AG09319 (cell line): Measurements from ENCODE around the gene OTP.

Experiments used
- DNase-seq: peaks from one replicate; pipeline ENCODE4 v3.0.0-alpha.2; 2010; ENCODE audit warnings: low read depth; ENCODE audit errors: extremely low read depth
- TF ChIP-seq, protein P1 (sequence below): IDR thresholded peaks from 2 replicates; pipeline ENCODE4 v1.5.1; 2011; ENCODE audit warnings: low read depth, mild to moderate bottlenecking, inconsistent platforms, low read length, moderate library complexity

Gene OTP

DNA sequence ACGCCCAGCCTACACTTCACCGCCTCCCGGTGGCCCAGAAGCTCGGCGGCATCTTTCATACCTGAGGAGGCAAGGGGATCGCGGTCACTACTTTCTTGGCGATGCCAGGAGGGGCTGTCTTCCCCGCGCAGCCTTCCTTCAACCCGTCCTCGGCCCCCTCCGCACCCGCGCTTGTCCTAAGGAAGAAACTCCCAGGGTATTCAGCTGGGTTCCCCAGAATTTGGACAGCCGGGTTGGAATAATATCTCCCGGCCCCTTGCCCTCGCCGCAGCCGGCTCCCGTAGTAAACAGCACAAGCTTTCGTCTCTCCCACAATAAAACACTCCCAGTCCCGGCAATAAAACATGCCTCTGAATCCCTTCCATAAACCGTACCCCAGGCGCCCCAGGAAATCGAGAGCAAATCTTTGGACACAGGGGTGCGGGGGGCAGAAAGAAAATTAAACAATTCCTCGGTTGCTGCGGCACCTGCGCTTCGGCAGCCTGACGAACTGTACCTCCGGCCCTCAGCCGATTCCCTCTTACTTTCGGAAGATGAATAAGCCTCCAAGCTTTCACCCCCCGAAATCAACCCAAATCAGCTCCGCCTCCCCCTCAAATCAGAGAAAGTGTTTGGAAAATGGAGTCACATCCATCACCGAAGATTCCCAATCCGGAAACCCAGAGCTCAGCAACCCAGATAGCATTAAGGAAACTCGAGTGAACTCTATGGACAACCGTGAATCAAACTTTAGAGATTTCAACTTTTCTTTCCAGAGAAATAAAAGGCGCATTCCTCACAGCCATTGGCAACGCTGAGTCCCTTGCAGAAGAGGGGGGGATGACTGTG lies 1.1 kb downstream of the OTP start:
- TF ChIP-seq, protein P1, sequence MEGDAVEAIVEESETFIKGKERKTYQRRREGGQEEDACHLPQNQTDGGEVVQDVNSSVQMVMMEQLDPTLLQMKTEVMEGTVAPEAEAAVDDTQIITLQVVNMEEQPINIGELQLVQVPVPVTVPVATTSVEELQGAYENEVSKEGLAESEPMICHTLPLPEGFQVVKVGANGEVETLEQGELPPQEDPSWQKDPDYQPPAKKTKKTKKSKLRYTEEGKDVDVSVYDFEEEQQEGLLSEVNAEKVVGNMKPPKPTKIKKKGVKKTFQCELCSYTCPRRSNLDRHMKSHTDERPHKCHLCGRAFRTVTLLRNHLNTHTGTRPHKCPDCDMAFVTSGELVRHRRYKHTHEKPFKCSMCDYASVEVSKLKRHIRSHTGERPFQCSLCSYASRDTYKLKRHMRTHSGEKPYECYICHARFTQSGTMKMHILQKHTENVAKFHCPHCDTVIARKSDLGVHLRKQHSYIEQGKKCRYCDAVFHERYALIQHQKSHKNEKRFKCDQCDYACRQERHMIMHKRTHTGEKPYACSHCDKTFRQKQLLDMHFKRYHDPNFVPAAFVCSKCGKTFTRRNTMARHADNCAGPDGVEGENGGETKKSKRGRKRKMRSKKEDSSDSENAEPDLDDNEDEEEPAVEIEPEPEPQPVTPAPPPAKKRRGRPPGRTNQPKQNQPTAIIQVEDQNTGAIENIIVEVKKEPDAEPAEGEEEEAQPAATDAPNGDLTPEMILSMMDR: no peak
- no peak for DNase-seq

DNA sequence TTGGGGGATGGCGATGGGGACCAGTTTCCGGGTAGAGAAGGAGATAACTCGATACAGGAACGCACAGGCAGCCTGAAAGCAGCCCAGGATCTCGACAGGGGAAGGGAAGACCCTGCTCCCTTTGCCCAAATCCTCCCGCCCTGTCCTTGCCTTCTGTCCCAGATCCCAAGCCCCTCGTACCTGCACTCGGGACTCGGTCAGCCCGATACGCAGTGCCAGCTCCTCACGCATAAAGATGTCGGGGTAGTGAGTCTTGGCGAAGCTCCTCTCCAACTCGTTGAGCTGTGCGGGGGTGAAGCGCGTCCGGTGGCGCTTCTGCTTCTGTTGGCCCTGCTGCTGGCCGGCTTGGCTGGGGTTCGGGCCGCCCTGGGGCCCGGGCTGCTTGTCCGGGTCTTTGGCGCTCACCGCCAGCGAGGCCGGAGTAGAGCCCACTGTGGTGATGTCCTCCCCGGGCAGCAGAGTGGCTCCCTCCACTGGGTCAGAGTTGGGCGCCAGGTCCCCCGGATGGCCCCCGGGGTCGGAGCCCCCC lies 1.8 kb downstream of the OTP start:
- TF ChIP-seq, protein P1: no peak
- DNase-seq: no peak

DNA sequence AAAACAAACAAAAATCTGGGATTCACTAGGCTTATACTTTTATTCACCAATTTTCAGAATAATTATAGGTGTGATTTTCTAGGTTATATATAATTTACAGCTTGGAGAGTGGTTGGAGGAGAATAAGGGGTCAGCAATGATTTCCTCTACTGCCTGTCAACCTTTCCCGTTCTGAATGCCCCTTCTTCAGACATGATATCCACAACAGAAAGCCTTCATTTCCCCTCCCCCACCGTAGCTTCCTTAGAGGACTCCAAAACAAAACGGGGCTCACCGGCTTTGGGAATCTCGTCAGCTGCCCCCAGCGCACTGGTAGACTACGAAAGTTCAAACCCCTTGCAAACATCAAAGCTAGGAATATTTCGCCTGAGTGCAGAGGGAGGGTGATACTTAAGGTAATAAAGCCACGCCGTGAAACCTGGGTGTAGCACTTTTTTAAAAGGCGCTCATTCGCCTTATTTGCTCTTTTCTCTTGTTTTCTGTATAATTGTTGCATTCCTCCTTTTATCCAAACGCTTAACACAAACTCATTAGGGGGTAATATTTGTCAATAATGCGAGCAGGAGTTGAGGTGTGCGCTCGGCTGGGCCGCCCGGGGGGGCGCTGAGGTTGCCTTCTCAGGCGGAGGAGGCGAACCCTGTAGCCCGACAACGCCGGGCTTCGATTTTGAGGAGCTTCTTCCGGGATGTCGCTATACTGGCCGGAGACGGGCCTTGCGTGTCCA lies 2.4 kb downstream of the OTP start:
- TF ChIP-seq, protein P1: no peak
- no peak for DNase-seq

DNA sequence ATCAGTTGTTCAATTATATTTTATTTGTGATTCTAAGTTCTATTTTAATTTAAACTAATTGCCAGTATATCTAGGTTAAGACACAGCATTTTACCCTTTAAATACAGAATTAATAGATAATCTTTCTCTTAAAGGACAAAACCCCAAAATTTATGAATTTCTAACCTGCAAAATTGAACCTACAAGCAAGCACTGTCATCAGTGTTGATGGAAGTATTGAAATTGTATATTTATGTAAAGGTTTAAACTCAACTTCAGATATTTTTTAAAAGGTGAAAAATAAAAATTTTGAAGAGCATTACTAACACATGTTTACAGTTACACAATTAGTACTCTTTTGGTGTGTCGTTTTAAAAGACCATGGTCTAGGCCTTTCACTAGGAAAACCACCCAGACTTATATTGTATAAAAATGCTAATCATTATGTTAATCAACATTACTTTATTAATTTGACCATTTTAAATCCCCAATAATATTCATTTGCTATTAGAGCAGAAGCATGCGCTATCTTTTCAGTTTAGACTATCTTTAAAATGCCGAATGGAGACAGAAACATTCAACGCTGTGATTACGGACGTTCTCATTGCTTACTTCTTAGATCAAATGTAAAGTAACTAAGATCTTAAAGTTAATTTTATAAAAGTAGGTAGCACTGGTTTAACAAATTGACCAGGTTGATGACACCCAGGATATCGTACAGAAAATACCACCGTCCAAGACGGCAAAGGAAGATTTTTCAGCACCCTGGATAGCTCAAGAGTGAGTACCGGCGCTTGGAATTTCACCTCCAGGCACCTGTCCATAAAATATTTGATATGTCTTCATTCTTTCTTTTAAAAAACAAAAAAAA lies 3.2 kb downstream of the OTP start:
- no peak for DNase-seq
- TF ChIP-seq, protein P1: no peak

DNA sequence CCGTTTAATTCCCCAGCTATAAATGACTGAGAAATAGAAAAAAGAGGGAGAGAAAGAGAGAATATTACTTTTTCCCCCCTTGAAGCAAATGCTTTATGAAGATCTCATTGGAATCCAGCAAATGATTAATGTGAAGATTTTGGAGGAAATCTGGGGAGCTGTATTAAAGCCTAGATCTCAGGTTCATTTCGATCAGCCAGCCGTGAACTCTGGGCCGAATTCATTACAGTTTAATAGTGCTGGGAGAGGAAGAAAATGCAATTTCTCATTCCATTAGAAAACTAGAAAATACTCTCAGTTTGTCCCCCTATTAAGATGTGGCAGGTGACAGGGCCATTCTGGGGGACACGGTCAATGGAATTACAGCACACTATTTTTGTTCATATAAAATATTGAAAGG lies 4.8 kb downstream of the OTP start:
- DNase-seq: no peak
- TF ChIP-seq, protein P1: no peak

DNA sequence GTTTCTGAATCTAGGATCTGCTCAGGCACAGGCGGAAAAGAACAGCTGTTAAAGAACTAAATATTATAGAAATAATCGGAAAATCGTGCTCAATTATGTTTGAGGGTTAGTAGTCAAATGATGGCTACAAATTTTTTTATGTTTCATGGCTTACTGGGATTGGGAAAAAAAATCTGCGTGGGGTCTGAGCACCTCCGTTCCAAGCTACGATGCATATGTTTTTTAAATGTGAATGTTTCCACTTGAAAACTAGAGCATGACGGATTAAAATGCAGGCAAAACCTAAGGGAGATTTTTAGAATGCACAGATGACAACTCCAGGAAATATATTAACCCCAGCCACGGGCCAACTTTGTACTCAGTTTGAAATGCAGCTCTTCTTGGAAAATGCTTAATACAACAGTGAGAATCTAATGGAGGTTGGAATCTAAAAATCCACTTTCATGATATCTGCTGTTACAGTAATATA lies 5.3 kb downstream of the OTP start:
- TF ChIP-seq, protein P1: no peak
- DNase-seq: no peak
